HG03135 (cell line): ENCODE measurements around the gene TMEM260.
"Not testable (repeated sequence)": the region's sequence is repeated elsewhere in the genome, so short reads cannot be mapped to it uniquely, and the experiment has no call there.

Experiments
- ATAC-seq: cut with Tn5 transposase; IDR thresholded peaks from one replicate; pipeline ENCODE4 v1.9.1; 2021; ENCODE audit warnings: mild to moderate bottlenecking, moderate library complexity; ENCODE audit not compliant: unreplicated experiment

TMEM260 gene

DNA sequence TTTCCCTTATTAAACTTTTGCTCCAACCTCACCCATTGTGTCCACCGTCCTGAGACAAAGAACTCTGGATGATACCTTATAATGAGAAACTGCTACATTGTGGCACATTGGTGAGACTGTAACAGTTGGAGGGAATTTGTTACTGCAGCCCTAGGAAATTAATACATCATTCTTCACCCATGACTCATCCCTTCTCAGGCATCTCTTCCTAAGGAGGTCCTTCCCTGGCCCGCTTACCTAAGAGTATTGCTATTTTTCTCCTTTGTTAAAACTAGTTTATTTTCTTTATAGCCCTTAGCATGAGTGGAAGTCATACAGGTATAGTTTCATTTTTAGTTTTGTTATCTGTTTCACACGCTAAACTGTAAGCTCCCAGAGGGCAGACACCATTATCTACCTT lies 87.1 kb downstream of the TMEM260 start:
- no peak for ATAC-seq

DNA sequence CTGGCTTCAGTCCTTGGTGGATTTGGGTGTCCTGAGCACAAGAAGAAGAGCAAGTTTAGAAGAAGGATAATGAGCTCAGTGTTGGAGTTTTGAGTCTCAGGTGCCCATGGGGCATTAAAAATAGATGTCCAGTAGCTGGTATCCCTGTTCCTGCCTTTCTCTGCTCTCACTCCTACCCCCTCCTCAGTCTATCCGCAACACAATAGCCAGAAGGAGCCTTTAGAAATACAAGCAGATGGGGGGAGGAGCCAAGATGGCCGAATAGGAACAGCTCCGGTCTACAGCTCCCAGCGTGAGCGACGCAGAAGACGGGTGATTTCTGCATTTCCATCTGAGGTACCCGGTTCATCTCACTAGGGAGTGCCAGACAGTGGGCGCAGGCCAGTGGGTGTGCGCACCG lies 87.7 kb downstream of the TMEM260 start:
- ATAC-seq: not testable (repeated sequence)

- no peak for ATAC-seq
Observed at GRCh38 chr14:56676042-56676441, 96.4 kb downstream of the TMEM260 start.

DNA sequence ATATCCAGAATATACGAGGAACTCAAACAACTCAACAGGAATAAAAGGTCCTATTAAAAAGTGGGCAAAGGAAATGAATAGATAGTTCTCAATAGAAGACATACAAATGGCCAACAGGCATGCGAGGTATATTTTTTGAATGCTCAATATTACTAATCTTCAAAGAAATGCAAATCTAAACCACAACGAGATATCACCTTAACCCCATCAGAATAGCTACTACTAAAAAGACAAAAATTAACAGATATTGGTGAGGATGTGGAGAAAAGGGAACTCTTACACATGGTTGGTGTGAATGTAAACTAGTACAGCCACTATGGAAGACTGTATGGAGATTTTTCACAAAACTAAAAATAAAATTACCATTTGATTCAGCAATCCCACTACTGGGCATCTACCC lies 99.2 kb downstream of the TMEM260 start:
- no peak for ATAC-seq

- ATAC-seq: no peak
Observed at GRCh38 chr14:56686416-56686815, 106.8 kb downstream of the TMEM260 start.

- no peak for ATAC-seq
Observed at GRCh38 chr14:56687123-56687522, 107.5 kb downstream of the TMEM260 start.

- no peak for ATAC-seq
Observed at GRCh38 chr14:56694609-56695008, 115.0 kb downstream of the TMEM260 start.

DNA sequence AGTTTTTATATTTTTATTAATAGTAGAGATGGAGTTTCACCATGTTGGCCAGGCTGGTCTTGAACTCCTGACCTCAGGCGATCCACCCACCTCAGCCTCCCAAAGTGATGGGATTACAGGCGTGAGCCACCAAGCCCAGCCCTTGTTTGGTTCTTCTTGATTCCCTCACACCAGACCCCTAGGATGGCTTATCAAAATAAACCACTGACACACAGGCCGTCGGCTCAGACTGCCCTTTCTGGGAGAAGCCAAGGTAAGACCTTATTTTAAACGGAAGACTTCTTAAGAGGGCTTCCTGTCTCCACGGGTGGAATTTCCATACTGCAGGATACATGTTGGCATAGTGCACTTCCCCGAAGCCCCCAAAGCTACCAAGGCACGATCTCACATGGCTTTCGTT lies 115.6 kb downstream of the TMEM260 start:
- ATAC-seq: not testable (repeated sequence)
